ENCODE results near the gene FCER2. TPM values are rescaled to one million over a fixed set of nuclear protein-coding genes. Genes with fewer than 3 reads are reported as not detected.

The FCER2 gene
- total RNA-seq, 1 experiment from 2014 or later, result not detected

DNA sequence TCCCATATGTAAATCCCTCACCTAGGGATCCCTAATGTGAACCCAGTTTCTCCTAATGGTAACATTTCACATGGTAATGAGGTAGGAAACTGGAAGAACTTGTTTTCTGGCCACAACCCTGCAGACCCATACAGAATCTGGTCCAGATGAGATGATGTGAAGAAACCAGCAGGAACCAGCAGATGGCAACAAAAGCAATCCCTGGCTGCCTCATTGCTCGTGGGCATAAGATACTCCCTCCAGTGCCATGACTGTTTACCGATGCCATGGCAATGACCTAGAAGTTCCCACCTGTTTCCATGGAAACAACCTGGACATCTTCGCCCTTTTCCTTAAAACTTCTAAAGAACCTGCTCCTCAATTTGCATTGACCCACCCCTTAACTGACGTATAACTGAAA is 46.8 kb upstream of the FCER2 start:
- Histone ChIP-seq H3K4me1 (ENCODE audit: insufficient read depth, low read length) (peaks cover 6% of the 10 kb centered on the region; the same call in 1 of the 2 replicates), H3K4ac (ENCODE audit: low read depth, low read length) (no peak overlapping the region), H3K18ac (ENCODE audit: insufficient read length, low read depth, low read length) (peak overlapping the region; percentile 74), H3K23ac (ENCODE audit: insufficient read length, low read depth, low read length) (no peak overlapping the region), H2AK5ac (ENCODE audit: insufficient read length, low read length) (no peak overlapping the region), H4K5ac (ENCODE audit: insufficient read length, low read depth, low read length) (no peak overlapping the region), H2AFZ (ENCODE audit: low read length) (no peak overlapping the region), H3K23me2 (ENCODE audit: insufficient read length, low read depth, low read length, poor library complexity, severe bottlenecking) (no peaks in the 10 kb centered on the region), H2BK12ac (ENCODE audit: insufficient read length, low read depth, low read length) (no peak overlapping the region), H2BK20ac (ENCODE audit: low read depth, low read length, poor library complexity, severe bottlenecking) (no peak overlapping the region), H3K4me2 (ENCODE audit: insufficient read depth, insufficient read length, low read length) (no peak overlapping the region), H3K79me2 (ENCODE audit: insufficient read depth, low read length) (no peaks in the 10 kb centered on the region), H4K8ac (replicated peaks; ENCODE audit: insufficient read length, low read depth, low read length) (no peak overlapping the region), H3K27me3 (ENCODE audit: insufficient read depth, low read length) (no peaks in the 10 kb centered on the region), H2BK15ac (ENCODE audit: low read depth, low read length) (no peak overlapping the region), H3K14ac (ENCODE audit: insufficient read depth, low read length) (no peak overlapping the region), H4K20me1 (ENCODE audit: control insufficient read depth, insufficient read depth, insufficient read length) (no peaks in the 10 kb centered on the region), H3T11ph (ENCODE audit: low read length) (no peak overlapping the region), H2BK5ac (ENCODE audit: insufficient read length, low read length) (no peak overlapping the region), H3K56ac (ENCODE audit: insufficient read length, low read depth, low read length) (no peak overlapping the region), H2BK120ac (ENCODE audit: low read depth, low read length, poor library complexity, severe bottlenecking) (no peak overlapping the region), H4K91ac (ENCODE audit: insufficient read length, low read depth, low read length) (no peak overlapping the region), H3K27ac (ENCODE audit: insufficient read length, low read depth, low read length) (no peak overlapping the region), H3K9me3 (ENCODE audit: control insufficient read depth, low read depth, low read length) (no peaks in the 10 kb centered on the region), H3K9ac (ENCODE audit: extremely low read depth, insufficient read length, low read length) (no peak overlapping the region), H3K79me1 (ENCODE audit: insufficient read depth, low read depth, low read length, poor library complexity, severe bottlenecking) (no peaks in the 10 kb centered on the region)
- TF ChIP-seq, protein P1, sequence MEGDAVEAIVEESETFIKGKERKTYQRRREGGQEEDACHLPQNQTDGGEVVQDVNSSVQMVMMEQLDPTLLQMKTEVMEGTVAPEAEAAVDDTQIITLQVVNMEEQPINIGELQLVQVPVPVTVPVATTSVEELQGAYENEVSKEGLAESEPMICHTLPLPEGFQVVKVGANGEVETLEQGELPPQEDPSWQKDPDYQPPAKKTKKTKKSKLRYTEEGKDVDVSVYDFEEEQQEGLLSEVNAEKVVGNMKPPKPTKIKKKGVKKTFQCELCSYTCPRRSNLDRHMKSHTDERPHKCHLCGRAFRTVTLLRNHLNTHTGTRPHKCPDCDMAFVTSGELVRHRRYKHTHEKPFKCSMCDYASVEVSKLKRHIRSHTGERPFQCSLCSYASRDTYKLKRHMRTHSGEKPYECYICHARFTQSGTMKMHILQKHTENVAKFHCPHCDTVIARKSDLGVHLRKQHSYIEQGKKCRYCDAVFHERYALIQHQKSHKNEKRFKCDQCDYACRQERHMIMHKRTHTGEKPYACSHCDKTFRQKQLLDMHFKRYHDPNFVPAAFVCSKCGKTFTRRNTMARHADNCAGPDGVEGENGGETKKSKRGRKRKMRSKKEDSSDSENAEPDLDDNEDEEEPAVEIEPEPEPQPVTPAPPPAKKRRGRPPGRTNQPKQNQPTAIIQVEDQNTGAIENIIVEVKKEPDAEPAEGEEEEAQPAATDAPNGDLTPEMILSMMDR (conservative IDR thresholded peaks at IDR 0.05), result peak; percentile 67
- Mint-ChIP-seq H3K4me1 (peaks cover 25 to 32% of the 10 kb centered on the region in 2 experiments), H3K36me3 (ENCODE audit: insufficient read depth in 1 of 3, low read depth in 3 of 3) (peaks cover 0 to 4% (median 2%) of the 10 kb centered on the region in 3 experiments; a peak in 5 of 7 replicates), H3K9me3 (peaks cover 5 to 15% of the 10 kb centered on the region in 2 experiments), H3K27me3 (ENCODE audit: low read depth) (peaks cover 21% of the 10 kb centered on the region), H3K4me3 (no peak overlapping the region), H3K27ac (peak overlapping the region in 2 of 3 experiments; percentile 54 to 56; a peak in 3 of 7 replicates)
- no CpG with 5 or more reads among the region's 4 CpGs for WGBS (ENCODE audit: extremely low coverage, insufficient read length, low lambda C conversion rate)
- DNase-seq, result peak; percentile 86
